Measurements from ENCODE around the gene PGK2. TPM values are rescaled to one million over a fixed set of nuclear protein-coding genes. Genes with fewer than 3 reads are reported as not detected.

Gene PGK2
- total and polyA plus RNA-seq, 12 donors, result not detected

GRCh38 chr6:49782725-49783124, 4.4 kb downstream of the PGK2 start:
- DNase-seq, result no peak
- no peak for TF ChIP-seq CTCF (IDR thresholded peaks at IDR 0.05)
- no peaks in the 10 kb centered on the region for H3K9me3 ChIP-seq
- no peaks in the 10 kb centered on the region for H3K27me3 ChIP-seq
- no peak for ATAC-seq
- no peak overlapping the region for H3K4me3 ChIP-seq
- intact Hi-C loops (cut with DNase I), result no loop called here
- H3K27ac ChIP-seq, result no peak overlapping the region
- WGBS, 2 donors, result 86 to 90% methylated on average over 7 of the region's 7 CpGs
- no peaks in the 10 kb centered on the region for H3K4me1 ChIP-seq
- no peaks in the 10 kb centered on the region for H3K36me3 ChIP-seq

GRCh38 chr6:49782293-49782692, 4.8 kb downstream of the PGK2 start:
- WGBS, 2 donors, result 54 to 62% methylated on average over 1 of the region's 1 CpG
- Histone ChIP-seq H3K4me3 (no peak overlapping the region), H3K36me3 (no peaks in the 10 kb centered on the region), H3K27ac (no peak overlapping the region), H3K4me1 (no peaks in the 10 kb centered on the region), H3K27me3 (no peaks in the 10 kb centered on the region), H3K9me3 (no peaks in the 10 kb centered on the region)
- no peak for ATAC-seq
- intact Hi-C loops (cut with DNase I), result no loop called here
- TF ChIP-seq CTCF (IDR thresholded peaks at IDR 0.05), result no peak
- no peak for DNase-seq

GRCh38 chr6:49776444-49776843, 10.6 kb downstream of the PGK2 start:
- H3K27ac ChIP-seq, result no peak overlapping the region
- ATAC-seq (no peak), DNase-seq (no peak)
- no peaks in the 10 kb centered on the region for H3K4me1 ChIP-seq
- no peaks in the 10 kb centered on the region for H3K27me3 ChIP-seq
- no peak overlapping the region for H3K4me3 ChIP-seq
- H3K36me3 ChIP-seq, result no peaks in the 10 kb centered on the region
- WGBS, 2 donors, result 14 to 29% methylated on average over 1 of the region's 1 CpG
- intact Hi-C loops (cut with DNase I), result no loop called here
- no peak for TF ChIP-seq CTCF (IDR thresholded peaks at IDR 0.05)
- H3K9me3 ChIP-seq, result no peaks in the 10 kb centered on the region

GRCh38 chr6:49775043-49775442, 12.0 kb downstream of the PGK2 start:
- H3K27me3 ChIP-seq, result no peaks in the 10 kb centered on the region
- H3K4me3 ChIP-seq, result no peak overlapping the region
- TF ChIP-seq CTCF (IDR thresholded peaks at IDR 0.05), result no peak
- no peak overlapping the region for H3K27ac ChIP-seq
- ATAC-seq, result no peak
- H3K4me1 ChIP-seq, result no peaks in the 10 kb centered on the region
- H3K9me3 ChIP-seq, result no peaks in the 10 kb centered on the region
- H3K36me3 ChIP-seq, result no peaks in the 10 kb centered on the region
- intact Hi-C loops (cut with DNase I), result no loop called here
- no peak for DNase-seq

GRCh38 chr6:49772285-49772684, 14.8 kb downstream of the PGK2 start:
- DNase-seq (no peak), ATAC-seq (no peak)
- intact Hi-C loops (cut with DNase I), result no loop called here
- no peaks in the 10 kb centered on the region for H3K9me3 ChIP-seq
- no peaks in the 10 kb centered on the region for H3K36me3 ChIP-seq
- TF ChIP-seq CTCF (IDR thresholded peaks at IDR 0.05), result no peak
- H3K4me3 ChIP-seq, result no peak overlapping the region
- WGBS, 2 donors, result 43 to 47% methylated on average over 5 of the region's 5 CpGs
- no peak overlapping the region for H3K27ac ChIP-seq
- H3K27me3 ChIP-seq, result no peaks in the 10 kb centered on the region
- H3K4me1 ChIP-seq, result no peaks in the 10 kb centered on the region
